ENCODE measurements around the gene HECTD1. TPM values are rescaled to one million over a fixed set of nuclear protein-coding genes. Genes with fewer than 3 reads are reported as not detected.

HECTD1 gene
- total RNA-seq, 4 donors from 2014 or later = 183 to 293 (median 208) TPM

- Histone ChIP-seq H3K9me3 (no peaks in the 10 kb centered on the region), H3K4me3 (no peak overlapping the region), H3K27me3 (no peaks in the 10 kb centered on the region), H3K27ac (no peak overlapping the region), H3K4me1 (no peaks in the 10 kb centered on the region), H3K36me3 (peaks cover 0 to 96% (median 0%) of the 10 kb centered on the region in 3 donors)
- DNase-seq = no peak
- no peak for TF ChIP-seq POLR2A (IDR thresholded peaks at IDR 0.05)
- TF ChIP-seq, protein P1, sequence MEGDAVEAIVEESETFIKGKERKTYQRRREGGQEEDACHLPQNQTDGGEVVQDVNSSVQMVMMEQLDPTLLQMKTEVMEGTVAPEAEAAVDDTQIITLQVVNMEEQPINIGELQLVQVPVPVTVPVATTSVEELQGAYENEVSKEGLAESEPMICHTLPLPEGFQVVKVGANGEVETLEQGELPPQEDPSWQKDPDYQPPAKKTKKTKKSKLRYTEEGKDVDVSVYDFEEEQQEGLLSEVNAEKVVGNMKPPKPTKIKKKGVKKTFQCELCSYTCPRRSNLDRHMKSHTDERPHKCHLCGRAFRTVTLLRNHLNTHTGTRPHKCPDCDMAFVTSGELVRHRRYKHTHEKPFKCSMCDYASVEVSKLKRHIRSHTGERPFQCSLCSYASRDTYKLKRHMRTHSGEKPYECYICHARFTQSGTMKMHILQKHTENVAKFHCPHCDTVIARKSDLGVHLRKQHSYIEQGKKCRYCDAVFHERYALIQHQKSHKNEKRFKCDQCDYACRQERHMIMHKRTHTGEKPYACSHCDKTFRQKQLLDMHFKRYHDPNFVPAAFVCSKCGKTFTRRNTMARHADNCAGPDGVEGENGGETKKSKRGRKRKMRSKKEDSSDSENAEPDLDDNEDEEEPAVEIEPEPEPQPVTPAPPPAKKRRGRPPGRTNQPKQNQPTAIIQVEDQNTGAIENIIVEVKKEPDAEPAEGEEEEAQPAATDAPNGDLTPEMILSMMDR (IDR thresholded peaks at IDR 0.05) = no peak
These were observed 34.3 kb downstream of the HECTD1 start for GRCh38 chr14:31173120-31173837.

DNA sequence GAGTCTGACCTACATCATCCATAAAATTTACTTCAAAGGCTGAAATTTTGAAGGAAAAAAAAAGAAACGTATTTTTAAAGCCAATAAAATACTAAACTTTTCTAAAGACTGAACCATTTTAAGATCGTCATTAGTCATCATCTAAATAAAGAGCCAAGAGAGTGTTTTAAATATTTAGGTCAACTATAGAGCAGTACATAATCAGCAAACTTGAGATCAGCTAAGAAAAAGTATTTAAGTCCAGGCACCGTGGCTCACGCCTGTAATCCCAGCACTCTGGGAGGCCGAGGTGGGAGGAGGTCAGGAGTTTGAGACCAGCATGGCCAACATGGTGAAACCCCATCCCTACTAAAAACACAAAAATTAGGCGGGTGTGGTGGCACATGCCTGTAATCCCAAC, 35.5 kb downstream of the HECTD1 start:
- H3K27me3 ChIP-seq = no peaks in the 10 kb centered on the region
- H3K4me1 ChIP-seq = no peaks in the 10 kb centered on the region
- H3K9me3 ChIP-seq = no peaks in the 10 kb centered on the region
- H3K36me3 ChIP-seq = peaks cover 0 to 96% (median 0%) of the 10 kb centered on the region in 3 donors
- H3K4me3 ChIP-seq = no peak overlapping the region
- H3K27ac ChIP-seq = no peak overlapping the region
- TF ChIP-seq POLR2A (IDR thresholded peaks at IDR 0.05) = no peak
- TF ChIP-seq, protein P1 (IDR thresholded peaks at IDR 0.05) = no peak
- DNase-seq = no peak

DNA sequence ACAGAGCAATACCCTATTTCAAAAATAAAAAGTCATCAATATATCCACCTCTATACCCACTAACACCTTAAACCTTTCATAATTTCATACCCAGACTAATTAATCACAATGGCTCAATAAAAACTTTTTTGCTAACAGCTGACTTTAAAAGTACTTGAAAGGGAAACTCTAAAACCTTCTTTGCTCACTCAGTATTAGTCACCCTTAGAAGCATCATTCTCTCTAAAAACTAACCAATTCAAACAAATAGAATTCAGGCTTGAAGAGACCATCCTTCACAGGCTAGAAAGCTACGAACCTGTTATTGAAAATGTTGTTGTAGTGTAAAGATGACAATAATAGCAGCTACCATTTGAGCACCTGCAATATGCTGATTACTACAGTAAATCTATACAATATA, 37.2 kb downstream of the HECTD1 start:
- no peak for DNase-seq
- Histone ChIP-seq H3K4me1 (no peaks in the 10 kb centered on the region), H3K36me3 (peaks cover 0 to 99% (median 0%) of the 10 kb centered on the region in 3 donors), H3K27ac (no peak overlapping the region), H3K9me3 (no peaks in the 10 kb centered on the region), H3K4me3 (no peak overlapping the region), H3K27me3 (no peaks in the 10 kb centered on the region)
- no peak for TF ChIP-seq POLR2A (IDR thresholded peaks at IDR 0.05)
- TF ChIP-seq, protein P1 (IDR thresholded peaks at IDR 0.05) = no peak

- no peak overlapping the region for H3K27ac ChIP-seq
- no peaks in the 10 kb centered on the region for H3K27me3 ChIP-seq
- DNase-seq = no peak
- H3K4me3 ChIP-seq = no peak overlapping the region
- no peak for TF ChIP-seq POLR2A (IDR thresholded peaks at IDR 0.05)
- TF ChIP-seq, protein P1 (IDR thresholded peaks at IDR 0.05) = no peak
- H3K4me1 ChIP-seq = no peaks in the 10 kb centered on the region
- H3K36me3 ChIP-seq = peaks cover 0 to 98% (median 0%) of the 10 kb centered on the region in 3 donors
- no peaks in the 10 kb centered on the region for H3K9me3 ChIP-seq
These were observed 37.7 kb downstream of the HECTD1 start for GRCh38 chr14:31169877-31170276.

GRCh38 chr14:31167032-31167431, 40.6 kb downstream of the HECTD1 start:
- H3K36me3 ChIP-seq = peaks cover 0 to 94% (median 0%) of the 10 kb centered on the region in 3 donors
- TF ChIP-seq, protein P1 (IDR thresholded peaks at IDR 0.05) = no peak
- no peak overlapping the region for H3K4me3 ChIP-seq
- no peaks in the 10 kb centered on the region for H3K27me3 ChIP-seq
- no peak overlapping the region for H3K27ac ChIP-seq
- no peaks in the 10 kb centered on the region for H3K4me1 ChIP-seq
- H3K9me3 ChIP-seq = no peaks in the 10 kb centered on the region
- no peak for DNase-seq

Data from Peyer's patch (tissue), 4 donors.